Erythroblast (primary cell): Measurements from ENCODE around the gene ALPK3.

ENCODE experiments used
- DNase-seq, 2 experiments: peaks; one replicate each; lab custom pipeline; 2025; lab: John Stamatoyannopoulos, UW
- GATA1 ChIP-seq: IDR thresholded peaks from 2 replicates; pipeline ENCODE4 v1.6.1; 2011; ENCODE audit warnings: low read depth, mild to moderate bottlenecking, control low read depth, low read length, moderate library complexity
- POLR2A ChIP-seq: IDR thresholded peaks from 2 replicates; pipeline ENCODE4 v1.6.1; 2011; ENCODE audit warnings: mild to moderate bottlenecking, low read length

ALPK3 gene

DNA sequence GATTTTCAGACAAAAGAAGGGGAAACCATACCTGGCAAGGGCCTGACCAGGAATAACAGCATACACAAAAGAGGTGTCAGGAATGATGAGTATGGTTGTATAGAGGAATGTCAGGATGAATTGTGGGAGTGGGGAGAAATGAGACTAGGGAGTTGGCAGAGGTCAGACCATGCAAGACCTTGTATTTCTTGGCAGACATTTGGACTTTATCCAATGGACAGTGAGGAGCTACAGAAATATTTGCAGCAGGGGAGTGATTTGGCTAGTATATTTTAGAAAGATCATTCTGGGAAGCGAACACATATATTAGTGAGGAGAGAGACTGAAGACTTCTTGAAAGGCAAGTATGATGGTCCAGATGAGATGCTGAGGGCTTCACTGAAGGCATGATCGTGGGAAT lies 25.4 kb upstream of the ALPK3 start:
- no peak for TF ChIP-seq POLR2A
- TF ChIP-seq GATA1, result no peak
- no peak for DNase-seq

- DNase-seq, result no peak
- TF ChIP-seq GATA1 (no peak), POLR2A (no peak)
These were observed 23.6 kb upstream of the ALPK3 start for GRCh38 chr15:84793431-84794161.

DNA sequence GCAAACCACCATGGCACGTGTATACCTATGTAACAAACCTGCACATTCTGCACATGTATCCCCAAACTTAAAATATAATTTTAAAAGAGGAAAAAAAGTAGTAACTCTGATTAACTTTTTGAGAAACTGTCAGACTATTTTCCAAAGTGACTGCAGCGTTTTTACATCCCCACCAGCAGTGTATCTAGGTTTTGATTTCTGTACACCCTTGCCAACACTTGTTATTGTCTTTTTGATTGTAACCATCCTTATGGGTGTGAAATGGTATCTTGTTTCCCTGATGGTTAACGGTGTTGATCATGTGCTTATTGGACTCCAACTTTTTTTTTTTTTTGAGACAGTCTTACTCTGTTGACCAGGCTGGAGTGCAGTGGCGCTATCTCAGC lies 23.0 kb upstream of the ALPK3 start:
- no peak for DNase-seq
- TF ChIP-seq GATA1 (no peak), POLR2A (no peak)

- TF ChIP-seq GATA1, result no peak
- TF ChIP-seq POLR2A, result no peak
- DNase-seq, result no peak
These were observed 22.0 kb upstream of the ALPK3 start for GRCh38 chr15:84795186-84795585.

- TF ChIP-seq GATA1 (no peak), POLR2A (no peak)
- DNase-seq, result no peak
These were observed 19.9 kb upstream of the ALPK3 start for GRCh38 chr15:84797212-84797611.

DNA sequence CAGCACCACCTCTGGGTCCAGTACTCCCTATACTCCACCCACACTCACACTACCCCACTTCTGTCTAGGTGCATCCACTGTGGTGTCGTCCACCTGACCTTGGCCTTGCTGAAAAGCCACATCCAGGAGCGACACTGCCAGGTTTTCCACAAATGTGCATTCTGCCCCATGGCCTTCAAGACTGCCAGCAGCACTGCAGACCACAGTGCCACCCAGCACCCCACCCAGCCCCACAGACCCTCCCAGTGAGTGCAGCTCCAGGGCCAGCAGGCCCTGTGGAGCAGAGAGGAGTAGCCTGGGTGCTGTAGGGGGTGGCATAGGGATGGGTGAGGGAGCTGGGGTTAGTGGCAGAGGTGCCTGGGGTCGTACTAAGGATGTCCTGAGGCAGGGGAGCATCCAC lies 19.4 kb upstream of the ALPK3 start:
- no peak for TF ChIP-seq POLR2A
- TF ChIP-seq GATA1, result no peak
- no peak for DNase-seq

- TF ChIP-seq GATA1 (no peak), POLR2A (no peak)
These were observed 18.7 kb upstream of the ALPK3 start for GRCh38 chr15:84798436-84798946.

DNA sequence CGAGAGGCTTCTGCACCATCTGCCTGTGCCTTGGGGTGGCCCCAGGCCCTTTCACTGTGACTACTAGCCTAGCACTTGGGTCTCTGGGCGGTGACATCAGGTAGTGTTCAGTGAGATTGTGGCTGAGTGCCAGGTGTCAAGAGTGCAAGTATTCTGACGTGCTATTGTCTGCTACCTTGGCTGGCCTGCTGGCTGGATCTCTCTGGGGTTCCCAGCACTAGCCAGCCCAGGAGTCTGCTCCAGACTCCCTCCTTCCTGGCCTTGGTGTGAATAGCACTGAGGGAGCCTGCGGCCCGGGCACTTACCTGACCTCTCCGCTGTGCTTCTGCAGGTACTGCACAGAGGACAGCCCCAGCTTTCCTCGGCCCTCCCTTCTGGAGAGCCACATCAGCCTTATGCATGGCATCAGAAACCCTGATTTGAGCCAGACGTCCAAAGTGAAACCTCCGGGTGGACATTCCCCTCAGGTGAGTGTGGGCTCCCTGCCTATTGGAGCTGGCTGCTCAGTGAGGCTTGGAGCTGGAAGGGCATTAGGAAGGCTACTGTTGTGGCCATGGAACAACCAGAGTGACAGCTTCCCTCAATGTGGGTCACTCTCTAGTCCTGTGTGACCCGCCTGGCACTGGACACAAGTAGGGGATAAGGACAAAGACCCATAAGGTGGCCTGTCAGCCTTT lies 17.5 kb upstream of the ALPK3 start:
- no peak for DNase-seq
- TF ChIP-seq POLR2A, result no peak
- TF ChIP-seq GATA1, result no peak

More at GRCh38 chr15:84798436-84798946, 18.7 kb upstream of the ALPK3 start:
- no peak for DNase-seq

GRCh38 chr15:84800365-84800806 lies 16.8 kb upstream of the ALPK3 start:
- no peak for DNase-seq
- TF ChIP-seq POLR2A (no peak), GATA1 (no peak)

GRCh38 chr15:84804005-84804900 lies 12.9 kb upstream of the ALPK3 start:
- DNase-seq, result no peak
- TF ChIP-seq GATA1, result no peak
- no peak for TF ChIP-seq POLR2A

- TF ChIP-seq GATA1 (no peak), POLR2A (no peak)
- no peak for DNase-seq
These were observed 11.9 kb upstream of the ALPK3 start for GRCh38 chr15:84805221-84805620.

DNA sequence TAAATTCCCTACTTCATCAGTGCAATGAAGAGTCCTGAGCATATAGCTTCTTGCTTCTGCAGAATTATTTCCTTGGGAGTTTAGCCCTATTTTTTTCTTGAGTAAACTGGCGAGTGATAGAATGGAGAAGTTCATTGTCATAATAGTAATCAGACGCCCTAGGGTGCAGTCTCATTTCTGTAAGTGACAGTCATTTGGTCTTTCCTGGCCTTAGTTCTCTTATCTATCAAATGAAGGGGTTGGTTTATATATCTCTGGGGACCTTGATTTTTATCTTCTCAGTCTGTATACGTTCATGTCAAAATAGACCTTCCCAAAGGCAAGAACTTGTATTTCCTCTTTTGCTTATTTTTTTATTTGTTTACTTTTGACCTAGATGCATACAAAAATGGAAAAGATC lies 9.9 kb upstream of the ALPK3 start:
- no peak for DNase-seq
- TF ChIP-seq POLR2A (no peak), GATA1 (no peak)

- DNase-seq, result no peak
- TF ChIP-seq POLR2A (no peak), GATA1 (no peak)
These were observed 6.9 kb upstream of the ALPK3 start for GRCh38 chr15:84810073-84810840.
